ENCODE results near the gene PRKD1. TPM values are rescaled to one million over a fixed set of nuclear protein-coding genes. Genes with fewer than 3 reads are reported as not detected.

Gene PRKD1
- total and polyA plus RNA-seq, 10 of the 15 experiments (the other 5 are each of a cell fraction or from before 2014, with no cell fraction given) = 0.02 to 0.56 TPM; not detected in 8

- no peak overlapping the region for H3K9ac ChIP-seq (ENCODE audit: control insufficient read depth, insufficient read depth, low read length)
- intact Hi-C loops (cut with micrococcal nuclease; ENCODE audit: unreplicated experiment) (no loop called here), in situ Hi-C loops (cut with MboI) (no loop called here)
- ChIA-PET SMC1A (ENCODE audit: uncharacterized antibody, unreplicated experiment) (no interaction called here), POLR2A (no interaction called here), RAD21 (ENCODE audit: unreplicated experiment) (no interaction called here), CTCF (no interaction called here)
- H3K79me2 ChIP-seq (ENCODE audit: control insufficient read depth, insufficient read depth, low read length) = no peaks in the 10 kb centered on the region
- DNase-seq (ENCODE audit: low read depth, low spot score) (no peak), FAIRE-seq (no peak), ATAC-seq (no peak)
- TF ChIP-seq ZNF622 (IDR thresholded peaks at IDR 0.05) (no peak), TAF1 (IDR thresholded peaks at IDR 0.05; ENCODE audit: borderline replicate concordance, low read depth, low read length) (no peak), RBBP5 (conservative IDR thresholded peaks at IDR 0.05) (no peak), SIX5 (IDR thresholded peaks at IDR 0.05; ENCODE audit: low read depth, low read length, severe bottlenecking) (no peak)
- no peaks in the 10 kb centered on the region for H3K36me3 ChIP-seq (ENCODE audit: control insufficient read depth in 2 of 2, insufficient read depth in 2 of 2, low read length in 1 of 2)
- no peaks in the 10 kb centered on the region for H3K4me1 ChIP-seq (ENCODE audit: control insufficient read depth, insufficient read depth, low read length)
- 25% methylated on average over 4 of the region's 4 CpGs for WGBS (ENCODE audit: insufficient coverage, insufficient replicate concordance, low lambda C conversion rate, missing lambda C conversion rate)
- H3K4me2 ChIP-seq (ENCODE audit: control insufficient read depth, insufficient read depth) = no peak overlapping the region
- H2AFZ ChIP-seq (ENCODE audit: control insufficient read depth, low read depth, low read length) = no peak overlapping the region
- H3K27ac ChIP-seq (ENCODE audit: control insufficient read depth, insufficient read depth) = no peak overlapping the region
- no peaks in the 10 kb centered on the region for H4K20me1 ChIP-seq (ENCODE audit: control insufficient read depth, insufficient read depth)
- H3K9me3 ChIP-seq (replicated peaks; ENCODE audit: control insufficient read depth, insufficient read depth, low read length) = no peaks in the 10 kb centered on the region; the same call in 2 of the 3 replicates
- no peak overlapping the region for H3K4me3 ChIP-seq
- BruUV-seq (replicated peaks) = no TSS peak
- no peaks in the 10 kb centered on the region for H3K27me3 ChIP-seq (replicated peaks in 1 of 2; ENCODE audit: control insufficient read depth in 2 of 2, insufficient read depth in 2 of 2, low read length in 1 of 2)
These were observed 31.3 kb downstream of the PRKD1 start for GRCh38 chr14:29896354-29896821.

GRCh38 chr14:29895591-29896083, 32.0 kb downstream of the PRKD1 start:
- Histone ChIP-seq H3K27me3 (replicated peaks in 1 of 2; ENCODE audit: control insufficient read depth in 2 of 2, insufficient read depth in 2 of 2, low read length in 1 of 2) (no peaks in the 10 kb centered on the region), H2AFZ (ENCODE audit: control insufficient read depth, low read depth, low read length) (no peak overlapping the region), H3K4me3 (no peak overlapping the region), H3K4me1 (ENCODE audit: control insufficient read depth, insufficient read depth, low read length) (no peaks in the 10 kb centered on the region), H4K20me1 (ENCODE audit: control insufficient read depth, insufficient read depth) (no peaks in the 10 kb centered on the region), H3K79me2 (ENCODE audit: control insufficient read depth, insufficient read depth, low read length) (no peaks in the 10 kb centered on the region), H3K4me2 (ENCODE audit: control insufficient read depth, insufficient read depth) (no peak overlapping the region), H3K27ac (ENCODE audit: control insufficient read depth, insufficient read depth) (no peak overlapping the region), H3K36me3 (ENCODE audit: control insufficient read depth in 2 of 2, insufficient read depth in 2 of 2, low read length in 1 of 2) (no peaks in the 10 kb centered on the region), H3K9ac (ENCODE audit: control insufficient read depth, insufficient read depth, low read length) (no peak overlapping the region), H3K9me3 (replicated peaks; ENCODE audit: control insufficient read depth, insufficient read depth, low read length) (no peaks in the 10 kb centered on the region)
- no peak for DNase-seq (ENCODE audit: low read depth, low spot score)
- SMC1A ChIA-PET (ENCODE audit: uncharacterized antibody, unreplicated experiment) = no interaction called here
- intact Hi-C loops (cut with micrococcal nuclease; ENCODE audit: unreplicated experiment) (no loop called here), in situ Hi-C loops (cut with MboI) (no loop called here)
- RAD21 ChIA-PET (ENCODE audit: unreplicated experiment) = no interaction called here
- POLR2A ChIA-PET = no interaction called here
- FAIRE-seq = no peak
- no peak for TF ChIP-seq YY1 (IDR thresholded peaks at IDR 0.05; ENCODE audit: low read depth, low read length)
- BruUV-seq (replicated peaks) = no TSS peak
- WGBS (ENCODE audit: insufficient coverage, insufficient replicate concordance, low lambda C conversion rate, missing lambda C conversion rate) = 47% methylated on average over 7 of the region's 7 CpGs
- CTCF ChIA-PET = no interaction called here
- no peak for ATAC-seq
